ENCODE results near the gene OTOG.

OTOG gene

GRCh38 chr11:17633279-17633986 lies 86.4 kb downstream of the OTOG start:
- DNase-seq (ENCODE audit: low read depth in 2 of 2) = no peak

GRCh38 chr11:17633987-17634775 lies 87.1 kb downstream of the OTOG start:
- no peak for DNase-seq (ENCODE audit: low read depth in 2 of 2)

- DNase-seq (ENCODE audit: low read depth in 2 of 2) = no peak
Observed at GRCh38 chr11:17634776-17635550, 87.9 kb downstream of the OTOG start.

- DNase-seq (ENCODE audit: low read depth in 2 of 2) = no peak
Observed at GRCh38 chr11:17635551-17635938, 88.5 kb downstream of the OTOG start.

GRCh38 chr11:17636721-17637120 lies 89.7 kb downstream of the OTOG start:
- DNase-seq (ENCODE audit: low read depth in 2 of 2) = no peak

GRCh38 chr11:17637901-17638300 lies 90.8 kb downstream of the OTOG start:
- no peak for DNase-seq (ENCODE audit: low read depth in 2 of 2)

GRCh38 chr11:17638311-17638710 lies 91.3 kb downstream of the OTOG start:
- no peak for DNase-seq (ENCODE audit: low read depth in 2 of 2)

- DNase-seq (ENCODE audit: low read depth in 2 of 2) = no peak
Observed at GRCh38 chr11:17639091-17639490, 92.0 kb downstream of the OTOG start.

GRCh38 chr11:17639781-17640180 lies 92.7 kb downstream of the OTOG start:
- DNase-seq (ENCODE audit: low read depth in 2 of 2) = no peak

- no peak for DNase-seq (ENCODE audit: low read depth in 2 of 2)
Observed at GRCh38 chr11:17640493-17641164, 93.6 kb downstream of the OTOG start.

- DNase-seq (ENCODE audit: low read depth in 2 of 2) = no peak
Observed at GRCh38 chr11:17641792-17642350, 94.8 kb downstream of the OTOG start.

GRCh38 chr11:17642370-17642769 lies 95.3 kb downstream of the OTOG start:
- no peak for DNase-seq (ENCODE audit: low read depth in 2 of 2)

- no peak for DNase-seq (ENCODE audit: low read depth in 2 of 2)
Observed at GRCh38 chr11:17642980-17643379, 95.9 kb downstream of the OTOG start.

- no peak for DNase-seq (ENCODE audit: low read depth in 2 of 2)
Observed at GRCh38 chr11:17643506-17644405, 96.7 kb downstream of the OTOG start.

- no peak for DNase-seq (ENCODE audit: low read depth in 2 of 2)
Observed at GRCh38 chr11:17645190-17645970, 98.3 kb downstream of the OTOG start.

- no peak for DNase-seq (ENCODE audit: low read depth in 2 of 2)
Observed at GRCh38 chr11:17646451-17647145, 99.5 kb downstream of the OTOG start.

- no peak for DNase-seq (ENCODE audit: low read depth in 2 of 2)
Observed at GRCh38 chr11:17648528-17648927, 101.5 kb downstream of the OTOG start.

- DNase-seq (ENCODE audit: low read depth in 2 of 2) = no peak
Observed at GRCh38 chr11:17649261-17649660, 102.2 kb downstream of the OTOG start.

GRCh38 chr11:17649696-17650095 lies 102.6 kb downstream of the OTOG start:
- no peak for DNase-seq (ENCODE audit: low read depth in 2 of 2)

Measured in stimulated activated CD8-positive, alpha-beta memory T cell treated with anti-CD3 and anti-CD28 coated beads, Interleukin-2, amount 100 ng/mL, for 48 hours (primary cell).